K562 (cell line): Measurements from ENCODE around the gene DIPK1B. TPM values are rescaled to one million over a fixed set of nuclear protein-coding genes. Genes with fewer than 3 reads are reported as not detected.

Experiments
- ATF1 ChIP-seq, 2 experiments: fragments of 450-650 bp in 1 of 2; IDR thresholded peaks; 2 replicates each; pipeline ENCODE4 v1.6.1; 2016; ENCODE audit warnings: missing compliant biosample characterization in 1 of 2, missing genetic modification characterization in 1 of 2
- BCOR ChIP-seq: fragments of 450-650 bp; IDR thresholded peaks from 2 replicates; pipeline ENCODE4 v1.6.1; 2016
- EP300 ChIP-seq: IDR thresholded peaks from 2 replicates; pipeline ENCODE4 v1.6.1; 2012; ENCODE audit warnings: low read length, improper control_type of control experiment
- FOXO4 ChIP-seq: fragments of 450-650 bp; formaldehyde crosslinking; IDR thresholded peaks from 2 replicates; pipeline ENCODE4 v1.4.0; 2020; ENCODE audit warnings: mild to moderate bottlenecking, moderate library complexity
- GATA2 ChIP-seq: sonication (generic); formaldehyde crosslinking; IDR thresholded peaks from 2 replicates; pipeline ENCODE4 v1.4.0; 2020; ENCODE audit warnings: mild to moderate bottlenecking, missing genetic modification reagents
- MXD1 ChIP-seq: fragments of 250-450 bp; sonication (Bioruptor Pico); IDR thresholded peaks from 2 replicates; pipeline ENCODE4 v1.8.0; 2021; ENCODE audit warnings: borderline replicate concordance, mild to moderate bottlenecking, moderate library complexity; ENCODE audit not compliant: poor library complexity, severe bottlenecking
- PHF20 ChIP-seq: fragments of 450-650 bp; IDR thresholded peaks from 2 replicates; pipeline ENCODE4 v1.6.1; 2018; ENCODE audit not compliant: partially characterized antibody
- YY1 ChIP-seq, 3 experiments: IDR thresholded peaks; 2 replicates each; pipeline ENCODE4 v1.6.1; 2011; ENCODE audit warnings: low read length in 2 of 3, mild to moderate bottlenecking in 2 of 3, moderate library complexity in 2 of 3, borderline replicate concordance in 1 of 3, control low read depth in 1 of 3, low read depth in 1 of 3; ENCODE audit not compliant: insufficient read depth in 3 of 3, insufficient replicate concordance in 2 of 3, control insufficient read depth in 1 of 3, insufficient read length in 1 of 3; ENCODE audit errors: extremely low read depth in 1 of 3
- ZBTB40 ChIP-seq, 2 experiments: fragments of 450-650 bp in 1 of 2; sonication (generic) in 1 of 2; formaldehyde crosslinking in 1 of 2; IDR thresholded peaks; 2 replicates each; pipeline versions ENCODE4 v1.7.1 to v1.9.0; 2016 to 2022; ENCODE audit warnings: inconsistent platforms in 1 of 2, mild to moderate bottlenecking in 1 of 2, missing genetic modification reagents in 1 of 2
- ZNF384 ChIP-seq: IDR thresholded peaks from 2 replicates; pipeline ENCODE4 v1.6.1; 2012; ENCODE audit warnings: low read depth, low read length, improper control_type of control experiment
- ZNF41 ChIP-seq: fragments of 250-450 bp; sonication (Bioruptor Pico); conservative IDR thresholded peaks from 2 replicates; pipeline ENCODE4 v1.4.0; 2020; ENCODE audit warnings: mild to moderate bottlenecking
- ZNF764 ChIP-seq: fragments of 250-450 bp; sonication (Bioruptor Pico); IDR thresholded peaks from 2 replicates; pipeline ENCODE4 v1.4.0; 2020; ENCODE audit warnings: low read depth, mild to moderate bottlenecking, moderate library complexity
- polyA plus RNA-seq, 8 experiments: library from polyadenylated mRNA; depleted of rRNA in 4 of 8; stranded (reverse) in 5 of 8; unstranded in 3 of 8; fragments of >200 nt; fragmentation: Nextera tagmentation in 2 of 8; fragmentation: Illumina TruSeq in 1 of 8; extraction: Ambion mirVana in 2 of 8; extraction: Trizol in 1 of 8; gene quantifications; 2 replicates each; pipeline versions ENCODE4 v1.2.1 to v1.2.3, GENCODE V29; 2011 to 2014; ENCODE audit warnings: inconsistent platforms in 1 of 8, missing spikeins in 1 of 8
- total RNA-seq, 7 experiments: library from RNA; depleted of rRNA in 6 of 7; stranded (reverse); fragments of >200 nt in 6 of 7; fragmentation: Illumina TruSeq in 2 of 7; extraction: Trizol in 2 of 7; gene quantifications; 2 replicates each; pipeline versions ENCODE4 v1.2.1 to v1.2.3, GENCODE V29; 2011 to 2021; ENCODE audit warnings: low replicate concordance in 1 of 7
- TF ChIP-seq, protein P1 (sequence below): sonication (generic); formaldehyde crosslinking; IDR thresholded peaks from 2 replicates; pipeline ENCODE4 v1.8.0; 2022; ENCODE audit warnings: missing genetic modification reagents, mild to moderate bottlenecking, borderline replicate concordance

Gene DIPK1B
- total and polyA plus RNA-seq, 9 of the 15 experiments (the other 6 are each of a cell fraction or from before 2014, with no cell fraction given) = 0.08 to 22.3 (median 5.9) TPM

GRCh38 chr9:136673975-136674785 lies 38.2 kb upstream of the DIPK1B start (continued):
- TF ChIP-seq YY1 (IDR thresholded peaks at IDR 0.05; ENCODE audit: borderline replicate concordance in 1 of 3, control insufficient read depth in 1 of 3, extremely low read depth in 1 of 3, insufficient read depth in 3 of 3, insufficient read length in 1 of 3, insufficient replicate concordance in 2 of 3, low read depth in 1 of 3, low read length in 2 of 3) (no peak), ZNF41 (CRISPR knock-in tag) (no peak), MXD1 (no peak), ZNF384 (no peak), EP300 (no peak; the same call in 1 of the 2 replicates), BCOR (peak; percentile 99), FOXO4 (CRISPR knock-in tag) (no peak), GATA2 (CRISPR knock-in tag) (no peak), ZBTB40 (IDR thresholded peaks at IDR 0.05) (no peak), ZBTB40 (CRISPR knock-in tag; IDR thresholded peaks at IDR 0.05) (peak; percentile 23; the same call in 1 of the 2 replicates), ZNF764 (CRISPR knock-in tag) (no peak), ATF1 (CRISPR knock-in tag; IDR thresholded peaks at IDR 0.05) (no peak), ATF1 (tag; IDR thresholded peaks at IDR 0.05) (peak; percentile 42), PHF20 (peak; percentile 71)
- TF ChIP-seq, protein P1, sequence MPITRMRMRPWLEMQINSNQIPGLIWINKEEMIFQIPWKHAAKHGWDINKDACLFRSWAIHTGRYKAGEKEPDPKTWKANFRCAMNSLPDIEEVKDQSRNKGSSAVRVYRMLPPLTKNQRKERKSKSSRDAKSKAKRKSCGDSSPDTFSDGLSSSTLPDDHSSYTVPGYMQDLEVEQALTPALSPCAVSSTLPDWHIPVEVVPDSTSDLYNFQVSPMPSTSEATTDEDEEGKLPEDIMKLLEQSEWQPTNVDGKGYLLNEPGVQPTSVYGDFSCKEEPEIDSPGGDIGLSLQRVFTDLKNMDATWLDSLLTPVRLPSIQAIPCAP = no peak
